DND-41 (cell line): ENCODE measurements around the gene UTP15.

Experiments used
- ATAC-seq: fragments of 200-7000 bp; cut with Tn5 transposase; 3 replicates; pipeline ENCODE4 v1.9.1; 2021; ENCODE audit warnings: low read depth; ENCODE audit not compliant: insufficient read depth
- DNase-seq: peaks from one replicate; pipeline ENCODE4 v3.0.0-alpha.2; 2020
- H2AFZ ChIP-seq: 2 replicates; pipeline ENCODE4 v1.6.0; 2012; ENCODE audit warnings: low read depth, low read length
- H3K27ac ChIP-seq: 2 replicates; pipeline ENCODE4 v1.5.1; 2012; ENCODE audit warnings: low read length, inconsistent platforms
- H3K27me3 ChIP-seq: fragments of 200-600 bp; sonication (generic); 2 replicates; pipeline ENCODE4 v1.6.0; 2012; ENCODE audit warnings: low read length, mild to moderate bottlenecking, inconsistent platforms; ENCODE audit not compliant: insufficient read depth, poor library complexity
- H3K36me3 ChIP-seq: 2 replicates; pipeline ENCODE4 v1.5.1; 2012; ENCODE audit warnings: low read length, inconsistent platforms; ENCODE audit not compliant: insufficient read depth
- H3K4me1 ChIP-seq: 2 replicates; pipeline ENCODE4 v1.5.1; 2012; ENCODE audit warnings: mild to moderate bottlenecking, low read length; ENCODE audit not compliant: insufficient read depth
- H3K4me2 ChIP-seq: 2 replicates; pipeline ENCODE4 v1.6.0; 2012; ENCODE audit warnings: mild to moderate bottlenecking, moderate library complexity, low read length, inconsistent platforms; ENCODE audit not compliant: insufficient read depth
- H3K4me3 ChIP-seq, 2 experiments: fragments of 200-600 bp in 1 of 2; shearing (Covaris generic) in 1 of 2; 2 replicates each; pipeline ENCODE4 v1.5.1; 2012 to 2016; ENCODE audit warnings: inconsistent platforms in 2 of 2, low read length in 2 of 2, mild to moderate bottlenecking in 2 of 2, low read depth in 1 of 2, moderate library complexity in 1 of 2
- H3K79me2 ChIP-seq: 2 replicates; pipeline ENCODE4 v1.6.0; 2012; ENCODE audit warnings: low read length, inconsistent platforms; ENCODE audit not compliant: insufficient read depth
- H3K9ac ChIP-seq: 2 replicates; pipeline ENCODE4 v1.6.0; 2012; ENCODE audit warnings: low read depth, mild to moderate bottlenecking, inconsistent platforms, low read length, moderate library complexity
- H3K9me3 ChIP-seq: 2 replicates; pipeline ENCODE4 v1.5.1; 2012; ENCODE audit warnings: low read length, moderate library complexity, mild to moderate bottlenecking, inconsistent platforms; ENCODE audit not compliant: insufficient read depth, severe bottlenecking
- H4K20me1 ChIP-seq: 2 replicates; pipeline ENCODE4 v1.6.0; 2012; ENCODE audit warnings: low read length; ENCODE audit not compliant: insufficient read depth
- EZH2 ChIP-seq: IDR thresholded peaks from 3 replicates; pipeline ENCODE4 v1.6.1; 2012; ENCODE audit warnings: borderline replicate concordance, low read depth, mild to moderate bottlenecking, moderate library complexity, low read length, inconsistent platforms; ENCODE audit not compliant: severe bottlenecking
- TF ChIP-seq, protein P1 (sequence below): IDR thresholded peaks from 2 replicates; pipeline ENCODE4 v1.5.1; 2012; ENCODE audit warnings: borderline replicate concordance, low read length, moderate library complexity, mild to moderate bottlenecking; ENCODE audit not compliant: poor library complexity, severe bottlenecking; ENCODE audit errors: extremely low read depth

UTP15 gene

DNA sequence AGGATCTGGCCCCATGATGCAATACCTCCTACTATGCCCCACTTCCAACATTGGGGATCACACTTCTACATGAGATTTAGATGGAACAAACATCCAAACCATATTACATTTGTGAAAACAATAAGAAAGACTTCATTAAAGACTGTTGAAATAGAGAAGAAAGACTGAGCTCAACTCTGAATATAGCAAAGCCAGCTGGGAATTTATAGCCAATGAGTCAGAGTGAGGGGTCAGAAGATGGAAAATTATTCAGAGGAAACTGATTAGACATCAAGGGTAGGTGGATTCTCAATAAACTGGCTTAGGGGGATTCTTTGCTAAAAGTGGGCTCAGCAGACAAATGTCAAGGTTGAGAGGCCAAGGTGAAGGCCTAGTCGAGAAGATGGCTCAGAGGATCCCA lies 41.7 kb upstream of the UTP15 start:
- Histone ChIP-seq H3K79me2 (no peaks in the 10 kb centered on the region), H3K4me3 (no peak overlapping the region), H2AFZ (no peak overlapping the region), H4K20me1 (no peaks in the 10 kb centered on the region), H3K4me2 (no peak overlapping the region), H3K27me3 (peaks cover 3% of the 10 kb centered on the region), H3K9ac (no peak overlapping the region), H3K27ac (no peak overlapping the region), H3K36me3 (no peaks in the 10 kb centered on the region), H3K4me1 (peaks cover 3% of the 10 kb centered on the region; the same call in 1 of the 2 replicates), H3K9me3 (no peaks in the 10 kb centered on the region)
- no peak for ATAC-seq
- TF ChIP-seq, protein P1, sequence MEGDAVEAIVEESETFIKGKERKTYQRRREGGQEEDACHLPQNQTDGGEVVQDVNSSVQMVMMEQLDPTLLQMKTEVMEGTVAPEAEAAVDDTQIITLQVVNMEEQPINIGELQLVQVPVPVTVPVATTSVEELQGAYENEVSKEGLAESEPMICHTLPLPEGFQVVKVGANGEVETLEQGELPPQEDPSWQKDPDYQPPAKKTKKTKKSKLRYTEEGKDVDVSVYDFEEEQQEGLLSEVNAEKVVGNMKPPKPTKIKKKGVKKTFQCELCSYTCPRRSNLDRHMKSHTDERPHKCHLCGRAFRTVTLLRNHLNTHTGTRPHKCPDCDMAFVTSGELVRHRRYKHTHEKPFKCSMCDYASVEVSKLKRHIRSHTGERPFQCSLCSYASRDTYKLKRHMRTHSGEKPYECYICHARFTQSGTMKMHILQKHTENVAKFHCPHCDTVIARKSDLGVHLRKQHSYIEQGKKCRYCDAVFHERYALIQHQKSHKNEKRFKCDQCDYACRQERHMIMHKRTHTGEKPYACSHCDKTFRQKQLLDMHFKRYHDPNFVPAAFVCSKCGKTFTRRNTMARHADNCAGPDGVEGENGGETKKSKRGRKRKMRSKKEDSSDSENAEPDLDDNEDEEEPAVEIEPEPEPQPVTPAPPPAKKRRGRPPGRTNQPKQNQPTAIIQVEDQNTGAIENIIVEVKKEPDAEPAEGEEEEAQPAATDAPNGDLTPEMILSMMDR = no peak
- TF ChIP-seq EZH2 = no peak
- DNase-seq = no peak

GRCh38 chr5:73525606-73526203 lies 39.8 kb upstream of the UTP15 start:
- TF ChIP-seq EZH2 = no peak
- TF ChIP-seq, protein P1 = no peak
- Histone ChIP-seq H3K9ac (no peak overlapping the region), H3K4me1 (no peaks in the 10 kb centered on the region), H3K4me2 (no peak overlapping the region), H3K79me2 (no peaks in the 10 kb centered on the region), H4K20me1 (no peaks in the 10 kb centered on the region), H3K4me3 (no peak overlapping the region), H3K9me3 (no peaks in the 10 kb centered on the region), H3K36me3 (no peaks in the 10 kb centered on the region), H3K27me3 (peaks cover 6% of the 10 kb centered on the region), H2AFZ (no peak overlapping the region), H3K27ac (no peak overlapping the region)
- DNase-seq = no peak
- ATAC-seq = no peak

GRCh38 chr5:73528248-73528647 lies 37.3 kb upstream of the UTP15 start:
- ATAC-seq (no peak), DNase-seq (no peak)
- H3K27ac ChIP-seq = no peak overlapping the region
- H3K79me2 ChIP-seq = no peaks in the 10 kb centered on the region
- H3K9ac ChIP-seq = no peak overlapping the region
- H3K4me2 ChIP-seq = no peak overlapping the region
- H3K4me1 ChIP-seq = no peaks in the 10 kb centered on the region
- no peaks in the 10 kb centered on the region for H3K9me3 ChIP-seq
- TF ChIP-seq, protein P1 = no peak
- no peak for TF ChIP-seq EZH2
- no peaks in the 10 kb centered on the region for H4K20me1 ChIP-seq
- no peak overlapping the region for H2AFZ ChIP-seq
- H3K4me3 ChIP-seq = no peak overlapping the region
- H3K36me3 ChIP-seq = no peaks in the 10 kb centered on the region
- H3K27me3 ChIP-seq = peaks cover 6% of the 10 kb centered on the region
